ENCODE data around the gene TMEM121B. TPM values are rescaled to one million over a fixed set of nuclear protein-coding genes. Genes with fewer than 3 reads are reported as not detected.

Gene TMEM121B
- total and polyA plus RNA-seq, 4 donors = 0.06 to 0.17 (median 0.10) TPM

GRCh38 chr22:17115945-17116565 is 5.1 kb downstream of the TMEM121B start:
- H3K27ac ChIP-seq (ENCODE audit: low read depth in 1 of 2, low read length in 2 of 2) = no peak overlapping the region
- WGBS = 66% methylated on average over 5 of the region's 5 CpGs
- no peak for DNase-seq (ENCODE audit: low spot score)

GRCh38 chr22:17115236-17115635 is 5.9 kb downstream of the TMEM121B start:
- Histone ChIP-seq H3K27me3 (ENCODE audit: control insufficient read depth in 4 of 4, insufficient read depth in 4 of 4, low read length in 3 of 4) (no peaks in the 10 kb centered on the region), H3K36me3 (ENCODE audit: control insufficient read depth in 4 of 4, insufficient read depth in 3 of 4, low read depth in 1 of 4, low read length in 3 of 4) (no peaks in the 10 kb centered on the region), H3K4me3 (ENCODE audit: low read depth in 1 of 3, low read length in 3 of 3) (no peak overlapping the region), H3K27ac (ENCODE audit: low read depth in 1 of 2, low read length in 2 of 2) (no peak overlapping the region), H3K4me1 (ENCODE audit: control insufficient read depth in 4 of 4, insufficient read depth in 4 of 4, low read length in 3 of 4) (peaks cover 2 to 14% (median 4%) of the 10 kb centered on the region in 4 donors), H3K9me3 (ENCODE audit: control insufficient read depth in 4 of 4, low read length in 3 of 4) (no peaks in the 10 kb centered on the region), H3K9ac (ENCODE audit: low read depth in 1 of 2, low read length in 2 of 2) (no peak overlapping the region)
- no peak for TF ChIP-seq JUND (IDR thresholded peaks at IDR 0.05)
- no peak for TF ChIP-seq TAF1 (conservative IDR thresholded peaks at IDR 0.05)
- no peak for TF ChIP-seq FOXA1 (IDR thresholded peaks at IDR 0.05)
- TF ChIP-seq YY1 (IDR thresholded peaks at IDR 0.05) = no peak
- TF ChIP-seq RAD21 (IDR thresholded peaks at IDR 0.05) = no peak
- no peak for TF ChIP-seq EGR1 (IDR thresholded peaks at IDR 0.05; ENCODE audit: low read depth in 2 of 2)
- no peak for TF ChIP-seq HNF4G (IDR thresholded peaks at IDR 0.05)
- no peak for TF ChIP-seq HNF4A (conservative IDR thresholded peaks at IDR 0.05)
- WGBS = 65% methylated on average over 4 of the region's 4 CpGs
- DNase-seq (ENCODE audit: low spot score) = no peak

More at GRCh38 chr22:17115945-17116565, 5.1 kb downstream of the TMEM121B start:
- Histone ChIP-seq H3K36me3 (ENCODE audit: control insufficient read depth in 4 of 4, insufficient read depth in 3 of 4, low read depth in 1 of 4, low read length in 3 of 4) (no peaks in the 10 kb centered on the region), H3K4me3 (ENCODE audit: low read depth in 1 of 3, low read length in 3 of 3) (no peak overlapping the region), H3K9me3 (ENCODE audit: control insufficient read depth in 4 of 4, low read length in 3 of 4) (no peaks in the 10 kb centered on the region), H3K4me1 (ENCODE audit: control insufficient read depth in 4 of 4, insufficient read depth in 4 of 4, low read length in 3 of 4) (peaks cover 4 to 16% (median 7%) of the 10 kb centered on the region in 4 donors), H3K27me3 (ENCODE audit: control insufficient read depth in 4 of 4, insufficient read depth in 4 of 4, low read length in 3 of 4) (no peaks in the 10 kb centered on the region), H3K9ac (ENCODE audit: low read depth in 1 of 2, low read length in 2 of 2) (no peak overlapping the region)
- no peak for TF ChIP-seq HNF4G (IDR thresholded peaks at IDR 0.05)
- no peak for TF ChIP-seq RAD21 (IDR thresholded peaks at IDR 0.05)
- no peak for TF ChIP-seq FOXA1 (IDR thresholded peaks at IDR 0.05)
- no peak for TF ChIP-seq SP1 (IDR thresholded peaks at IDR 0.05)
- TF ChIP-seq GABPA (IDR thresholded peaks at IDR 0.05 in 1 of 2, conservative IDR thresholded peaks at IDR 0.05 in 1 of 2) = no peak
- TF ChIP-seq, protein P1, sequence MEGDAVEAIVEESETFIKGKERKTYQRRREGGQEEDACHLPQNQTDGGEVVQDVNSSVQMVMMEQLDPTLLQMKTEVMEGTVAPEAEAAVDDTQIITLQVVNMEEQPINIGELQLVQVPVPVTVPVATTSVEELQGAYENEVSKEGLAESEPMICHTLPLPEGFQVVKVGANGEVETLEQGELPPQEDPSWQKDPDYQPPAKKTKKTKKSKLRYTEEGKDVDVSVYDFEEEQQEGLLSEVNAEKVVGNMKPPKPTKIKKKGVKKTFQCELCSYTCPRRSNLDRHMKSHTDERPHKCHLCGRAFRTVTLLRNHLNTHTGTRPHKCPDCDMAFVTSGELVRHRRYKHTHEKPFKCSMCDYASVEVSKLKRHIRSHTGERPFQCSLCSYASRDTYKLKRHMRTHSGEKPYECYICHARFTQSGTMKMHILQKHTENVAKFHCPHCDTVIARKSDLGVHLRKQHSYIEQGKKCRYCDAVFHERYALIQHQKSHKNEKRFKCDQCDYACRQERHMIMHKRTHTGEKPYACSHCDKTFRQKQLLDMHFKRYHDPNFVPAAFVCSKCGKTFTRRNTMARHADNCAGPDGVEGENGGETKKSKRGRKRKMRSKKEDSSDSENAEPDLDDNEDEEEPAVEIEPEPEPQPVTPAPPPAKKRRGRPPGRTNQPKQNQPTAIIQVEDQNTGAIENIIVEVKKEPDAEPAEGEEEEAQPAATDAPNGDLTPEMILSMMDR (IDR thresholded peaks at IDR 0.05; ENCODE audit: low read depth, low read length, missing input control) = no peak
- no peak for TF ChIP-seq EGR1 (IDR thresholded peaks at IDR 0.05; ENCODE audit: low read depth in 2 of 2)
- no peak for TF ChIP-seq NR2F2 (IDR thresholded peaks at IDR 0.05)
- no peak for TF ChIP-seq FOXA2 (IDR thresholded peaks at IDR 0.05)

DNA sequence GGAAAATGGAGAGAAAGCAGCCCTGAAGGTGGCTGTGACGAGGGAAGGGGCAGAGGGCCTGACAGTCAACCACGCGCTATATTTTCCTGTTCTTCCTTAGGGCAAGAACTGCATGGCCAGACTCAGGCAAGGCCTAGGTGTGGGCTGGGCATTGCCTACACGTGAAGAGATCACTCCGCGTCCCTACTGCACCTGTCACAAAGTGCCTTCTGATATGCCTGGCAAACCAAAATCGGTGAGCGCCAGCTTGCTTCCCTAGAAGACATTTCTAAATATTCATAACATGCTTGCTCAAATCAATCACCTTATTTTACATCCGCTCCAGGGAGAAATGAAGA is 6.3 kb downstream of the TMEM121B start:
- Histone ChIP-seq H3K27ac (ENCODE audit: low read depth in 1 of 2, low read length in 2 of 2) (no peak overlapping the region), H3K4me3 (ENCODE audit: low read depth in 1 of 3, low read length in 3 of 3) (no peak overlapping the region), H3K9me3 (ENCODE audit: control insufficient read depth in 4 of 4, low read length in 3 of 4) (no peaks in the 10 kb centered on the region), H3K9ac (ENCODE audit: low read depth in 1 of 2, low read length in 2 of 2) (no peak overlapping the region), H3K27me3 (ENCODE audit: control insufficient read depth in 4 of 4, insufficient read depth in 4 of 4, low read length in 3 of 4) (no peaks in the 10 kb centered on the region), H3K36me3 (ENCODE audit: control insufficient read depth in 4 of 4, insufficient read depth in 3 of 4, low read depth in 1 of 4, low read length in 3 of 4) (peaks cover 0 to 3% (median 0%) of the 10 kb centered on the region in 4 donors), H3K4me1 (ENCODE audit: control insufficient read depth in 4 of 4, insufficient read depth in 4 of 4, low read length in 3 of 4) (peaks cover 0 to 10% (median 3%) of the 10 kb centered on the region in 4 donors)
- no peak for DNase-seq (ENCODE audit: low spot score)
- 88% methylated on average over 9 of the region's 9 CpGs for WGBS
- TF ChIP-seq JUND (IDR thresholded peaks at IDR 0.05) (no peak), MAX (IDR thresholded peaks at IDR 0.05) (no peak), GABPA (IDR thresholded peaks at IDR 0.05 in 1 of 2, conservative IDR thresholded peaks at IDR 0.05 in 1 of 2) (no peak), REST (IDR thresholded peaks at IDR 0.05) (no peak), YY1 (IDR thresholded peaks at IDR 0.05) (no peak), SP1 (IDR thresholded peaks at IDR 0.05) (no peak), FOXA2 (IDR thresholded peaks at IDR 0.05) (no peak), HNF4A (conservative IDR thresholded peaks at IDR 0.05) (no peak), EGR1 (IDR thresholded peaks at IDR 0.05; ENCODE audit: low read depth in 2 of 2) (no peak), ATF3 (IDR thresholded peaks at IDR 0.05) (no peak), RAD21 (IDR thresholded peaks at IDR 0.05) (no peak), NR2F2 (IDR thresholded peaks at IDR 0.05) (no peak), RXRA (IDR thresholded peaks at IDR 0.05) (no peak), FOXA1 (IDR thresholded peaks at IDR 0.05) (no peak), HNF4G (IDR thresholded peaks at IDR 0.05) (no peak), TAF1 (conservative IDR thresholded peaks at IDR 0.05) (no peak)
- TF ChIP-seq, protein P2, sequence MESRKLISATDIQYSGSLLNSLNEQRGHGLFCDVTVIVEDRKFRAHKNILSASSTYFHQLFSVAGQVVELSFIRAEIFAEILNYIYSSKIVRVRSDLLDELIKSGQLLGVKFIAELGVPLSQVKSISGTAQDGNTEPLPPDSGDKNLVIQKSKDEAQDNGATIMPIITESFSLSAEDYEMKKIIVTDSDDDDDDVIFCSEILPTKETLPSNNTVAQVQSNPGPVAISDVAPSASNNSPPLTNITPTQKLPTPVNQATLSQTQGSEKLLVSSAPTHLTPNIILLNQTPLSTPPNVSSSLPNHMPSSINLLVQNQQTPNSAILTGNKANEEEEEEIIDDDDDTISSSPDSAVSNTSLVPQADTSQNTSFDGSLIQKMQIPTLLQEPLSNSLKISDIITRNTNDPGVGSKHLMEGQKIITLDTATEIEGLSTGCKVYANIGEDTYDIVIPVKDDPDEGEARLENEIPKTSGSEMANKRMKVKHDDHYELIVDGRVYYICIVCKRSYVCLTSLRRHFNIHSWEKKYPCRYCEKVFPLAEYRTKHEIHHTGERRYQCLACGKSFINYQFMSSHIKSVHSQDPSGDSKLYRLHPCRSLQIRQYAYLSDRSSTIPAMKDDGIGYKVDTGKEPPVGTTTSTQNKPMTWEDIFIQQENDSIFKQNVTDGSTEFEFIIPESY (IDR thresholded peaks at IDR 0.05) = no peak

Data from liver (tissue), 9 donors.